Measurements from ENCODE around the gene RTBDN.

RTBDN gene
- total RNA-seq = 0 to 0.10 (median 0) reads per million in 18 experiments

- no peak for DNase-seq
Measured at GRCh38 chr19:12834566-12834943, at the start of gene RTBDN. TSS of gene RTBDN (minus strand) at chr19:12834579. CDS start at chr19:12829979, 4,600 bp downstream.

GRCh38 chr19:12882589-12882988 lies 48.2 kb upstream of the RTBDN start:
- DNase-seq = no peak

- peak; percentile 98 to 99 for DNase-seq
Measured at GRCh38 chr19:12881172-12881808, 46.9 kb upstream of the RTBDN start, which contains the start of gene DNASE2. TSS of gene DNASE2 (minus strand) at chr19:12881449. CDS start at chr19:12881375, 74 bp downstream.

- DNase-seq = peak in 1 of 2 donors; percentile 25
Measured at GRCh38 chr19:12880551-12881171, 46.3 kb upstream of the RTBDN start.

- DNase-seq = no peak
Measured at GRCh38 chr19:12875086-12875485, 40.7 kb upstream of the RTBDN start.

- no peak for DNase-seq
Measured at GRCh38 chr19:12873891-12874745, 39.7 kb upstream of the RTBDN start.

GRCh38 chr19:12872941-12873890 lies 38.8 kb upstream of the RTBDN start:
- DNase-seq = peak; percentile 59 to 60

- no peak for DNase-seq
Measured at GRCh38 chr19:12872255-12872654, 37.9 kb upstream of the RTBDN start.

- DNase-seq = no peak
Measured at GRCh38 chr19:12871681-12872080, 37.3 kb upstream of the RTBDN start.

- DNase-seq = no peak
Measured at GRCh38 chr19:12868540-12869112, 34.2 kb upstream of the RTBDN start.

- peak; percentile 33 to 54 for DNase-seq
Measured at GRCh38 chr19:12867120-12868099, 33.0 kb upstream of the RTBDN start.

GRCh38 chr19:12866416-12867119 lies 32.2 kb upstream of the RTBDN start:
- DNase-seq = no peak

GRCh38 chr19:12865746-12866415 lies 31.5 kb upstream of the RTBDN start:
- no peak for DNase-seq

GRCh38 chr19:12864721-12865715 lies 30.6 kb upstream of the RTBDN start:
- DNase-seq = no peak

GRCh38 chr19:12864143-12864542 lies 29.8 kb upstream of the RTBDN start:
- no peak for DNase-seq

GRCh38 chr19:12859546-12859945 lies 25.2 kb upstream of the RTBDN start:
- peak in 1 of 2 donors; percentile 36 for DNase-seq

- no peak for DNase-seq
Measured at GRCh38 chr19:12858041-12858928, 23.9 kb upstream of the RTBDN start.
